Retinal pigment epithelial cell (primary cell): ENCODE results near the gene TLE3.

ENCODE experiments used
- DNase-seq: peaks from one replicate; pipeline ENCODE4 v3.0.0-alpha.2; 2010; ENCODE audit warnings: low read depth
- H3K4me3 ChIP-seq: 2 replicates; pipeline ENCODE4 v1.5.1; 2011; ENCODE audit warnings: mild to moderate bottlenecking, low read length, control low read depth, moderate library complexity
- CTCF ChIP-seq: conservative IDR thresholded peaks from 2 replicates; pipeline ENCODE4 v1.5.1; 2011; ENCODE audit warnings: low read depth, low read length, control low read depth, inconsistent platforms

The TLE3 gene

GRCh38 chr15:70006259-70007147, 91.2 kb downstream of the TLE3 start:
- no peak for TF ChIP-seq CTCF
- DNase-seq = no peak
- no peak overlapping the region for H3K4me3 ChIP-seq

- DNase-seq = no peak
- no peak overlapping the region for H3K4me3 ChIP-seq
- TF ChIP-seq CTCF = no peak
These were observed 92.9 kb downstream of the TLE3 start for GRCh38 chr15:70004826-70005225.

GRCh38 chr15:70002897-70003296, 94.8 kb downstream of the TLE3 start:
- no peak for DNase-seq
- H3K4me3 ChIP-seq = no peak overlapping the region
- TF ChIP-seq CTCF = no peak

- H3K4me3 ChIP-seq = no peak overlapping the region
- no peak for TF ChIP-seq CTCF
- DNase-seq = no peak
These were observed 95.9 kb downstream of the TLE3 start for GRCh38 chr15:70001859-70002258.

GRCh38 chr15:69999392-70000085, 98.2 kb downstream of the TLE3 start:
- TF ChIP-seq CTCF = no peak
- no peak overlapping the region for H3K4me3 ChIP-seq
- DNase-seq = no peak

- DNase-seq = no peak
- TF ChIP-seq CTCF = no peak
- no peak overlapping the region for H3K4me3 ChIP-seq
These were observed 99.0 kb downstream of the TLE3 start for GRCh38 chr15:69998541-69999391.
